Measurements from ENCODE around the gene PER2. TPM values are rescaled to one million over a fixed set of nuclear protein-coding genes. Genes with fewer than 3 reads are reported as not detected.
A peak's percentile ranks its signal among the peaks of the same experiment; 100 is the strongest.

The PER2 gene
- total and polyA plus RNA-seq, 2 of the 13 experiments (the other 11 are each of a cell fraction or from before 2014, with no cell fraction given) = 5.1 to 9.4 TPM

DNA sequence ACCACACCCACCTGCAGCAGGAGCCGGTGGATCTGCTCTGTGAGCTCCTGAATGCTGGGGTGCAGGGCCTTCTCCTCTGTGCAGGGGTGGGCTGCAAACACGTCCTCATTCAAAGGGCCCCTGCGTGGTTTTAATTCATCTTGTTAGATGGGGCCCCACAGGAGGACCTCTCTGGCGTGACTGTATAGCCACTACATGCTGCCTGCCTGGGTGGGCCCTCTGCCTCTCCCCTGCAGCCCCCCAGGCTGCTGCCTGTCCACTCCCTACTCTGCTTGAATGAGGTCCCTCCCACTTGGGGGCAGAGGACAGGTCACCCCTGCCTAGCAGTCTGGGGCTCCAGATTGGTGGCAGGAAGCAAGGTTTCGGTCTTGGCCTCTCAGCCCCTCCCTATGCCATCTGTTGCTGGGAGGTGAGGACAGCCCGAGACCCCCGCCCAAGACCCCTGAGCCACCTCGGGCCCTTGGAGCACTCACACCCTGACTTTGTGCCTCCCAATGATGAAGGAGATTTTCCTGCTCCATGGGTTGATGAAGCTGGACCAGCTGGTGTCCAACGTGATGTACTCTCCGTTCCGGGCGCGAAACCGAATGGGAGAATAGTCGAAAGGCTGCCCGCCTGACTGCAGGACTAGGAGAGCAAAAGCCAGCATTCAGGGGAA, 26.6 kb downstream of the PER2 start:
- Histone ChIP-seq H3K9ac (ENCODE audit: insufficient read depth, low read depth, low read length) (no peak overlapping the region; the same call in 1 of the 2 replicates), H3K4me3 (replicated peaks in 1 of 3; ENCODE audit: insufficient read depth in 1 of 3, low read depth in 2 of 3, low read length in 3 of 3) (no peak overlapping the region), H2AFZ (ENCODE audit: low read length) (no peak overlapping the region), H3K4me2 (ENCODE audit: low read depth, low read length) (no peak overlapping the region), H4K20me1 (ENCODE audit: insufficient read depth, low read length) (no peaks in the 10 kb centered on the region), H3K79me2 (ENCODE audit: insufficient read depth, low read length) (no peaks in the 10 kb centered on the region), H3K27ac (ENCODE audit: extremely low read length, insufficient read depth, low read length) (peak overlapping the region; percentile 88), H3K36me3 (replicated peaks in 1 of 2; ENCODE audit: control insufficient read depth in 1 of 2, insufficient read depth in 2 of 2, low read length in 2 of 2) (peaks cover 12 to 70% of the 10 kb centered on the region in 2 experiments; a peak in 4 of 5 replicates), H3K9me3 (ENCODE audit: low read length) (no peaks in the 10 kb centered on the region), H3K4me1 (ENCODE audit: insufficient read depth, low read length) (peaks cover 52% of the 10 kb centered on the region), H3K27me3 (ENCODE audit: control insufficient read depth in 1 of 2, insufficient read depth in 2 of 2, low read length in 2 of 2) (no peaks in the 10 kb centered on the region)
- peak; percentile 51 for TF ChIP-seq AGO2 (optimal IDR thresholded peaks at IDR 0.05; ENCODE audit: low read depth, low read length)
- 0 out of 4 replicates have a peak, but pooled peaks of 1 of the 2 experiments have one; percentile 20 for TF ChIP-seq POLR2A (IDR thresholded peaks at IDR 0.05; ENCODE audit: insufficient read depth in 1 of 2, low read depth in 2 of 2, low read length in 2 of 2)
- TF ChIP-seq POLR2AphosphoS2 (IDR thresholded peaks at IDR 0.05; ENCODE audit: low read depth, low read length) = peak; percentile 17; the same call in 1 of the 2 replicates
- 0 out of 2 replicates have a peak, but pooled peaks have one; percentile 11 for TF ChIP-seq RXRA (CRISPR knock-in tag; IDR thresholded peaks at IDR 0.05)
- TF ChIP-seq NFE2L1 (CRISPR knock-in tag; IDR thresholded peaks at IDR 0.05; ENCODE audit: borderline replicate concordance) = no peak
- 0 out of 2 replicates have a peak, but pooled peaks have one; percentile 11 for TF ChIP-seq ZNF552 (CRISPR knock-in tag; IDR thresholded peaks at IDR 0.05; ENCODE audit: borderline replicate concordance)
- no peak for TF ChIP-seq ZNF101 (CRISPR knock-in tag; IDR thresholded peaks at IDR 0.05; ENCODE audit: borderline replicate concordance, low read depth)
- no peak for TF ChIP-seq CBX2 (IDR thresholded peaks at IDR 0.05; ENCODE audit: low read depth, low read length)
- no peak for TF ChIP-seq CBX2 (CRISPR knock-in tag; IDR thresholded peaks at IDR 0.05; ENCODE audit: low read depth)
- TF ChIP-seq, protein P1, sequence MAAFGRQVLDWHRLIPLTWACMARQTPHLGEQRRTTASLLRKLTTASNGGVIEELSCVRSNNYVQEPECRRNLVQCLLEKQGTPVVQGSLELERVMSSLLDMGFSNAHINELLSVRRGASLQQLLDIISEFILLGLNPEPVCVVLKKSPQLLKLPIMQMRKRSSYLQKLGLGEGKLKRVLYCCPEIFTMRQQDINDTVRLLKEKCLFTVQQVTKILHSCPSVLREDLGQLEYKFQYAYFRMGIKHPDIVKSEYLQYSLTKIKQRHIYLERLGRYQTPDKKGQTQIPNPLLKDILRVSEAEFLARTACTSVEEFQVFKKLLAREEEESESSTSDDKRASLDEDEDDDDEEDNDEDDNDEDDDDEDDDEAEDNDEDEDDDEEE (CRISPR knock-in tag; IDR thresholded peaks at IDR 0.05) = no peak
- 0 out of 2 replicates have a peak, but pooled peaks have one; percentile 4 for TF ChIP-seq ZBTB38 (CRISPR knock-in tag; IDR thresholded peaks at IDR 0.05)
- TF ChIP-seq ZNF224 (CRISPR knock-in tag; IDR thresholded peaks at IDR 0.05) = 0 out of 2 replicates have a peak, but pooled peaks have one; percentile 41
- peak; percentile 14; the same call in 1 of the 2 replicates for TF ChIP-seq SP4 (CRISPR knock-in tag; IDR thresholded peaks at IDR 0.05)
- BruUV-seq (replicated peaks) = no TSS peak
- DNase-seq (ENCODE audit: low spot score) = no peak
- no peak for FAIRE-seq
- ChIA-PET CTCF (ENCODE audit: low intra/inter-chr PET ratio, low total read pairs) (no interaction called here), POLR2A (interaction anchor here (3.1 kb wide), 1 partner anchor 25 kb away, joined by 44 read pairs; the partner anchor contains the start of gene PER2)
- intact Hi-C loops (cut with micrococcal nuclease; ENCODE audit: unreplicated experiment) (no loop called here), in situ Hi-C loops (cut with HindIII; ENCODE audit: extremely low pct_ligation_motif_present, low pct_unique_long_range_greater_than_20kb) (loop anchor here (10.0 kb wide), 1 partner anchor 407 kb away; the partner anchor contains the start of gene RAMP1)
- 96% methylated on average over 14 of the region's 16 CpGs for WGBS (ENCODE audit: low lambda C conversion rate)
- ATAC-seq = no peak
